ENCODE results near the gene AIFM3. TPM values are rescaled to one million over a fixed set of nuclear protein-coding genes. Genes with fewer than 3 reads are reported as not detected.

Gene AIFM3
- total and polyA plus RNA-seq, 2 donors (not counting 1 experiment from before 2014, with no cell fraction given): 3.0 to 6.0 TPM

DNA sequence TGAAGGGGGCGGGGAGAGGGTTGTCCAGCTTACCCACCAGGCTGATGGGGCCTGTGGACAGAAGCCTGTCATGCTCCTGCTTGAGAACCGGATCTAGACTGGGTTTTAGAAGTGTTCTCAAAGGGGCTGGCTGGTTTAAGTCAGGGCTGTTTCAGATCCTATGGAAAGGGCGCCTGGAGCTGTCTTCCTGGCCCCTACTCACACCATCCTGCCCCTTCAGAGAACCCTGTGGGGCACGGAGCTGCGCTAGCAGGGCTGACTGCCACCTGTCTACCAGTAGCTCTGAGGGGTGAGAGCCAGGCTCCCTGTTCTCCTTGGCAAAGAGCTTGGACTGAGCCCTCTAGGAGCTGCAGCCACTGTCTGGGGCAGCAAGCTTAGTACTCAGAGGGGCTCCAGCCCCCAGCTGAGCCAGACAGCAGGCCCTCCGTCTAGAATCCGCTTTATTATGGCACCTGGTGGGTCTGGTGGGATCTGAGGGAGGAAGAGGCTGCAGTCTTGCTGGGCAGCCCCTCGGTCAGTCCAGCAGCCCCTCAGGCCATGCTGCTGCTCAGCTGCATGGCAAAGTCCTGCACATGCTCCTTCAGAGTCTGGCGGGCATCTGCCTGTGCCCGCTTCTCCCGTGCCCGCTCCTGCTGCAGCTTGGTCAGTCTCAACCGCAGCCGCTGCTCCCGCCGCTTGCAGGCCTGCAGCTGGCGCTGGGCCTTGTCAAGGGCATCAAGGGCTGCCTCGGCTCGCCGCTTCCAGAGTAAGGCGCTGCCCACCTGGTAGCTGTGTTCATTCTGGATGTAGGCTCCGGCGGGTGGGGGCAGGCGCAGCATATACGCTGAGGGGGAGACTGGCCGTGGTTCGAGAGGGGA is 32.5 kb downstream of the AIFM3 start:
- H3K9ac ChIP-seq (ENCODE audit: low read length): no peak overlapping the region
- H3K79me2 ChIP-seq (ENCODE audit: control insufficient read depth, insufficient read depth, low read length): peaks cover 18% of the 10 kb centered on the region
- intact Hi-C loops (cut with micrococcal nuclease): loop anchor here (5.0 kb wide), 3 partner anchors 643 to 882 kb away; partner anchors contain the start of genes RANBP1, SDF2L1 and TRMT2A
- ChIA-PET CTCF (no interaction called here), POLR2A (interaction anchor here (0.5 kb wide), 1 partner anchor 46 kb away, joined by 3 read pairs; no protein-coding TSS in a partner anchor)
- H3K4me3 Mint-ChIP-seq: peak overlapping the region; percentile 95
- ATAC-seq (ENCODE audit: low read depth) (no peak), DNase-seq (no peak)
- peak overlapping the region; percentile 97 for H3K4me2 ChIP-seq (replicated peaks; ENCODE audit: low read depth, low read length, poor library complexity, severe bottlenecking)
- no peak overlapping the region for H3K4me3 ChIP-seq (ENCODE audit: control extremely low read depth in 1 of 5, extremely low read depth in 1 of 5, insufficient read depth in 1 of 5, low read depth in 2 of 5, low read length in 4 of 5)
- peaks cover 24 to 36% of the 10 kb centered on the region in 2 donors for H3K4me1 ChIP-seq (ENCODE audit: control insufficient read depth in 2 of 2, insufficient read depth in 2 of 2, low read length in 2 of 2)
- TF ChIP-seq CTCF (IDR thresholded peaks at IDR 0.05): no peak
- no peak for TF ChIP-seq EZH2 (IDR thresholded peaks at IDR 0.05; ENCODE audit: borderline replicate concordance, insufficient read depth, low read depth, low read length, poor library complexity, severe bottlenecking)
- peaks cover 32% of the 10 kb centered on the region for H3K4me1 Mint-ChIP-seq
- peaks cover 0 to 5% (median 0%) of the 10 kb centered on the region in 3 donors for H3K9me3 ChIP-seq (ENCODE audit: control extremely low read depth in 1 of 3, control insufficient read depth in 2 of 3, insufficient read depth in 1 of 3, low read length in 2 of 3)
- H2AFZ ChIP-seq (ENCODE audit: insufficient read depth, low read depth, low read length, poor library complexity, severe bottlenecking): no peak overlapping the region
- peaks cover 24% of the 10 kb centered on the region for H4K20me1 ChIP-seq (ENCODE audit: control insufficient read depth, insufficient read depth, low read length, poor library complexity, severe bottlenecking)
- 95% methylated on average over 25 of the region's 27 CpGs for WGBS (ENCODE audit: insufficient coverage)
- no peaks in the 10 kb centered on the region for H3K27me3 Mint-ChIP-seq
- H3K27me3 ChIP-seq (replicated peaks in 1 of 4; ENCODE audit: control extremely low read depth in 1 of 4, control insufficient read depth in 3 of 4, insufficient read depth in 4 of 4, low read length in 3 of 4): no peaks in the 10 kb centered on the region
- peak overlapping the region; percentile 72 for H3K27ac Mint-ChIP-seq
- peak overlapping the region in 1 of 2 donors; percentile 96 for H3K27ac ChIP-seq (ENCODE audit: low read length in 2 of 2)
- no peaks in the 10 kb centered on the region for H3K9me3 Mint-ChIP-seq (ENCODE audit: insufficient read depth)
- peaks cover 0 to 24% of the 10 kb centered on the region in 2 experiments for H3K36me3 ChIP-seq (replicated peaks in 1 of 2; ENCODE audit: control extremely low read depth in 1 of 2, control insufficient read depth in 1 of 2, extremely low read depth in 1 of 2, insufficient read depth in 2 of 2, low read length in 1 of 2)
